Common myeloid progenitor, CD34-positive (primary cell): Measurements from ENCODE around the gene ZNF41.

Experiments
- CTCF ChIA-PET: fragments of 350-600 bp; sonication (Branson Sonifier 250); formaldehyde crosslinking; loops from one replicate; lab custom pipeline; 2021; ENCODE audit warnings: antibody characterized with exemption; lab: Charles Lee
- POLR2A ChIA-PET: fragments of 350-600 bp; sonication (Branson Sonifier 250); formaldehyde crosslinking; loops from one replicate; lab custom pipeline; 2021; ENCODE audit warnings: antibody characterized with exemption; lab: Charles Lee
- DNase-seq, 3 donors: peaks; one replicate each; pipeline versions ENCODE4 v3.0.0 to v3.0.0-alpha.2; 2013
- H3K27ac ChIP-seq, 2 experiments: 1 replicate in 1 of 2; 2 replicates in 1 of 2; pipeline ENCODE4 v1.7.0; 2013; ENCODE audit warnings: inconsistent platforms in 2 of 2, low read length in 2 of 2, mild to moderate bottlenecking in 2 of 2, low read depth in 1 of 2, moderate library complexity in 1 of 2; ENCODE audit not compliant: severe bottlenecking in 2 of 2, insufficient read depth in 1 of 2, poor library complexity in 1 of 2
- H3K27me3 ChIP-seq, 5 experiments: replicated peaks in 2 of 5; 1 replicate in 3 of 5; 2 replicates in 2 of 5; pipeline versions ENCODE4 v1.6.1 to v1.7.0; 2013; ENCODE audit warnings: low read length in 4 of 5, mild to moderate bottlenecking in 2 of 5, moderate library complexity in 2 of 5, inconsistent platforms in 1 of 5; ENCODE audit not compliant: insufficient read depth in 5 of 5, control insufficient read depth in 4 of 5
- H3K36me3 ChIP-seq, 4 experiments: 1 replicate in 2 of 4; 2 replicates in 2 of 4; pipeline versions ENCODE4 v1.6.1 to v1.7.0; 2013; ENCODE audit warnings: low read length in 3 of 4, control low read depth in 1 of 4, mild to moderate bottlenecking in 1 of 4; ENCODE audit not compliant: control insufficient read depth in 4 of 4, insufficient read depth in 4 of 4
- H3K4me1 ChIP-seq, 4 experiments: 1 replicate in 3 of 4; 2 replicates in 1 of 4; pipeline versions ENCODE4 v1.6.1 to v1.7.1; 2013; ENCODE audit warnings: low read length in 3 of 4, mild to moderate bottlenecking in 3 of 4, control low read depth in 1 of 4, inconsistent platforms in 1 of 4, moderate library complexity in 1 of 4; ENCODE audit not compliant: control insufficient read depth in 4 of 4, insufficient read depth in 4 of 4; ENCODE audit errors: control extremely low read depth in 1 of 4
- H3K4me3 ChIP-seq, 7 experiments: 1 replicate in 4 of 7; 2 replicates in 3 of 7; pipeline versions ENCODE4 v1.5.1 to v1.7.0; 2013; ENCODE audit warnings: mild to moderate bottlenecking in 7 of 7, low read length in 6 of 7, moderate library complexity in 6 of 7, inconsistent platforms in 2 of 7, low read depth in 2 of 7, control low read depth in 1 of 7; ENCODE audit not compliant: insufficient read depth in 4 of 7, control insufficient read depth in 1 of 7; ENCODE audit errors: extremely low read depth in 1 of 7
- H3K9me3 ChIP-seq, 5 experiments: 1 replicate in 4 of 5; 2 replicates in 1 of 5; pipeline versions ENCODE4 v1.6.1 to v1.7.1; 2013; ENCODE audit warnings: low read length in 4 of 5, mild to moderate bottlenecking in 2 of 5, inconsistent platforms in 1 of 5, low read depth in 1 of 5, moderate library complexity in 1 of 5; ENCODE audit not compliant: control insufficient read depth in 4 of 5, insufficient read depth in 2 of 5; ENCODE audit errors: control extremely low read depth in 1 of 5
- WGBS: methylation state at CpG from one replicate; pipeline ENCODE4 v1.1.5; 2013; ENCODE audit not compliant: insufficient coverage; 5-methylcytosine and 5-hydroxymethylcytosine counted together

ZNF41 gene

GRCh38 chrX:47448165-47448806, 34.7 kb downstream of the ZNF41 start:
- H3K27ac ChIP-seq = no peak overlapping the region

DNA sequence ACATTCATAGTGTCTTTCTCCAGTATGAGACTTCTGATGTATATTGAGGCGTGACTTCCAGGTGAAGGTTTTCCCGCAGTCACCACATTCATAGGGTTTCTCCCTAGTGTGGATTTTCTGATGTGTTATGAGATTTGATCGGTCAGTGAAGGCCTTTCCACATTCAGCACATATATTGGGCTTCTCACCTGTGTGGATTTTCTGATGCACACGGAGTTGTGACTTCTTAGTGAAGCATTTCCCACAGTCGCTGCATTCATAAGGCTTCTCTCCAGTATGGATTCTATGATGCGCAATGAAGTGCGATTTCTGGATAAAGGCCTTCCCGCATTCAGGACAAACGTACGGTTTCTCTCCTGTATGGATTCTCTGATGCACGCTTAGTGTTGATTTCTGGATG, 35.4 kb downstream of the ZNF41 start:
- DNase-seq = no peak
- peaks cover 21 to 61% (median 43%) of the 10 kb centered on the region in 5 experiments for H3K9me3 ChIP-seq
- ChIA-PET CTCF (no interaction called here), POLR2A (no interaction called here)
- no peak overlapping the region for H3K27ac ChIP-seq
- no peaks in the 10 kb centered on the region for H3K27me3 ChIP-seq
- peaks cover 0 to 62% (median 22%) of the 10 kb centered on the region in 4 experiments for H3K36me3 ChIP-seq
- no peak overlapping the region for H3K4me3 ChIP-seq
- WGBS = 93% methylated on average over 11 of the region's 11 CpGs
- H3K4me1 ChIP-seq = no peaks in the 10 kb centered on the region

More at GRCh38 chrX:47448165-47448806, 34.7 kb downstream of the ZNF41 start:
- Histone ChIP-seq H3K4me1 (no peaks in the 10 kb centered on the region), H3K9me3 (peaks cover 23 to 60% (median 41%) of the 10 kb centered on the region in 5 experiments), H3K36me3 (peaks cover 0 to 69% (median 24%) of the 10 kb centered on the region in 4 experiments), H3K27me3 (no peaks in the 10 kb centered on the region), H3K4me3 (no peak overlapping the region)
- ChIA-PET POLR2A (no interaction called here), CTCF (no interaction called here)
- WGBS = 100% methylated on average over 2 of the region's 6 CpGs
- no peak for DNase-seq

GRCh38 chrX:47446971-47447370, 36.1 kb downstream of the ZNF41 start:
- Histone ChIP-seq H3K9me3 (peaks cover 21 to 58% (median 39%) of the 10 kb centered on the region in 5 experiments), H3K4me1 (no peaks in the 10 kb centered on the region), H3K27ac (no peak overlapping the region), H3K27me3 (no peaks in the 10 kb centered on the region), H3K36me3 (peaks cover 0 to 55% (median 19%) of the 10 kb centered on the region in 4 experiments), H3K4me3 (no peak overlapping the region)
- DNase-seq = no peak
- 100% methylated on average over 2 of the region's 2 CpGs for WGBS
- CTCF ChIA-PET = no interaction called here
- POLR2A ChIA-PET = no interaction called here

DNA sequence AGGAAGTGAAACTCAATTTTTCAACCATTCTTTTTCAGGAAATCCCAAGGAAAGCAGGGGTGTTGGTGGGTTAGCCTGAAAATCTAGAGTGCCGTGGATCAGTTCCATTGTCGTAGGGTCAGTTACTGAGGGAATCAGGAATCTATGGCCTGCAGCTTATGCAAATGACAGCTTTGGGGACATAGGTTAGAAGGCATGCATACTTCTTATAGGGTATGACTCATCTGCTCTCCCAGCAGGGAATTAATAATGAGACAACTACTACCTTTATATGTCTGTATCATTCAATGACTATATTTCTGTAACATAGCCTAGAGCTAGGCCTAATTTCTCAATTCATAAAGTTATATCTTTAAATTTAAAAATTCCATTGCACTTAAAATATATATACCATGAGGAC, 36.6 kb downstream of the ZNF41 start:
- H3K4me1 ChIP-seq = no peaks in the 10 kb centered on the region
- no peak overlapping the region for H3K4me3 ChIP-seq
- peaks cover 0 to 52% (median 18%) of the 10 kb centered on the region in 4 experiments for H3K36me3 ChIP-seq
- ChIA-PET POLR2A (no interaction called here), CTCF (no interaction called here)
- H3K27ac ChIP-seq = no peak overlapping the region
- no peaks in the 10 kb centered on the region for H3K27me3 ChIP-seq
- WGBS = 95% methylated on average over 2 of the region's 2 CpGs
- no peak for DNase-seq
- peaks cover 21 to 57% (median 39%) of the 10 kb centered on the region in 5 experiments for H3K9me3 ChIP-seq

- H3K27ac ChIP-seq = no peak overlapping the region
- no peaks in the 10 kb centered on the region for H3K4me1 ChIP-seq
- WGBS = 90% methylated on average over 5 of the region's 5 CpGs
- H3K4me3 ChIP-seq = no peak overlapping the region
- no peaks in the 10 kb centered on the region for H3K27me3 ChIP-seq
- no peaks in the 10 kb centered on the region for H3K36me3 ChIP-seq
- POLR2A ChIA-PET = no interaction called here
- DNase-seq = no peak
- H3K9me3 ChIP-seq = peaks cover 0 to 2% (median 0%) of the 10 kb centered on the region in 5 experiments
- CTCF ChIA-PET = no interaction called here
Measured at GRCh38 chrX:47430925-47431324, 52.1 kb downstream of the ZNF41 start.

- no peak for DNase-seq
- Histone ChIP-seq H3K4me3 (no peak overlapping the region), H3K36me3 (no peaks in the 10 kb centered on the region), H3K27me3 (no peaks in the 10 kb centered on the region), H3K9me3 (peaks cover 1 to 14% (median 5%) of the 10 kb centered on the region in 5 experiments), H3K4me1 (no peaks in the 10 kb centered on the region), H3K27ac (no peak overlapping the region)
- ChIA-PET CTCF (no interaction called here), POLR2A (no interaction called here)
- no CpG with 5 or more reads among the region's 2 CpGs for WGBS
Measured at GRCh38 chrX:47422444-47422843, 60.6 kb downstream of the ZNF41 start.

DNA sequence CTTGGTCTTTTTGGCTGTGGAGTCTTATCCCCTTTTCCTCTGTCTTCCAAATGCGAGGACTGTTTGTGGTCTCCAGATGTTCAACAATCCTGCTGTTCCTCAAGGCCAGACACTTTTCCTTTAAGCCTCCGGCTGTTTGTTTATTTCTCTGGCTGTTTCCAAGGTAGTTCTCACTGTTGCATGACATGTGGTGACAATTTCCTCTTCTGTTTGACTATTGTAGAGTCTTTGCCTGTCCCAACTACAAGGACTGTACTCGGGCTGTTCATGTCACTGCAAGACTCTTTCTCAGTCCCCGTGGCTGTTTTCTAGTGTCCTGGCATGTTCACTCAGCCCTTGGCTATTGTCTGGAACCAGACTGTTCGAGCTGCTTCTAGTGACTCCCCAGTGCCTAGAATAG, 62.1 kb downstream of the ZNF41 start:
- Histone ChIP-seq H3K27me3 (no peaks in the 10 kb centered on the region), H3K4me3 (no peak overlapping the region), H3K36me3 (no peaks in the 10 kb centered on the region), H3K9me3 (peaks cover 1 to 11% (median 8%) of the 10 kb centered on the region in 5 experiments), H3K4me1 (no peaks in the 10 kb centered on the region), H3K27ac (no peak overlapping the region)
- CTCF ChIA-PET = no interaction called here
- POLR2A ChIA-PET = no interaction called here
- WGBS = 64% methylated on average over 4 of the region's 5 CpGs
- DNase-seq = peak in 1 of 3 donors; percentile 3
